Measurements from ENCODE around the gene CLASRP. TPM values are rescaled to one million over a fixed set of nuclear protein-coding genes. Genes with fewer than 3 reads are reported as not detected.
A peak's percentile ranks its signal among the peaks of the same experiment; 100 is the strongest.

The CLASRP gene
- total and polyA plus RNA-seq, 2 of the 8 experiments (the other 6 are each of a cell fraction or from before 2014, with no cell fraction given): 22.3 to 71.7 TPM

GRCh38 chr19:45097776-45098520 lies 59.1 kb downstream of the CLASRP start:
- Histone ChIP-seq H3K56ac (replicated peaks; ENCODE audit: insufficient read length, low read depth, low read length) (no peak overlapping the region), H3K79me2 (ENCODE audit: control insufficient read depth in 1 of 2, insufficient read depth in 2 of 2, low read length in 2 of 2) (peaks cover 38 to 98% of the 10 kb centered on the region in 2 experiments), H3K18ac (ENCODE audit: extremely low read depth, low read length) (no peak overlapping the region), H3K4ac (replicated peaks; ENCODE audit: insufficient read length, low read depth, low read length) (no peak overlapping the region), H3K14ac (ENCODE audit: insufficient read length) (no peak overlapping the region), H4K5ac (ENCODE audit: insufficient read length, low read depth, low read length) (no peak overlapping the region), H2AK5ac (ENCODE audit: low read depth, low read length) (no peak overlapping the region), H2BK20ac (ENCODE audit: low read length) (no peak overlapping the region), H3K4me1 (replicated peaks in 1 of 4; ENCODE audit: control insufficient read depth in 3 of 4, insufficient read depth in 4 of 4, low read length in 3 of 4) (peaks cover 0 to 27% (median 17%) of the 10 kb centered on the region in 4 experiments; a peak in 6 of 7 replicates), H3K23ac (ENCODE audit: insufficient read length) (no peak overlapping the region), H3K9me3 (ENCODE audit: insufficient read depth in 2 of 2, low read depth in 1 of 2, low read length in 1 of 2) (no peaks in the 10 kb centered on the region), H2BK120ac (replicated peaks; ENCODE audit: low read depth, low read length) (no peak overlapping the region), H2BK12ac (ENCODE audit: low read depth, low read length) (no peak overlapping the region), H3K4me2 (ENCODE audit: insufficient read depth in 1 of 2, low read depth in 2 of 2, low read length in 2 of 2) (peak overlapping the region in 1 of 2 experiments; percentile 7; a peak in 1 of 4 replicates), H4K20me1 (replicated peaks in 1 of 2; ENCODE audit: control insufficient read depth in 1 of 2, insufficient read depth in 2 of 2, low read length in 2 of 2) (peaks cover 62 to 78% of the 10 kb centered on the region in 2 experiments), H2BK15ac (ENCODE audit: low read length) (no peak overlapping the region), H4K91ac (replicated peaks; ENCODE audit: insufficient read length, low read length) (no peak overlapping the region), H4K8ac (ENCODE audit: extremely low read depth, insufficient read depth, low read length) (no peak overlapping the region), H2BK5ac (ENCODE audit: low read depth, low read length) (no peak overlapping the region; the same call in 1 of the 2 replicates), H3K23me2 (ENCODE audit: low read depth, low read length) (peaks cover 7% of the 10 kb centered on the region), H3K79me1 (ENCODE audit: low read depth, low read length) (peaks cover 65% of the 10 kb centered on the region), H3K9ac (replicated peaks in 1 of 4; ENCODE audit: extremely low read depth in 1 of 4, low read depth in 3 of 4, low read length in 3 of 4) (no peak overlapping the region), H3K36me3 (ENCODE audit: control insufficient read depth in 2 of 4, insufficient read depth in 4 of 4, low read length in 3 of 4) (no peaks in the 10 kb centered on the region; a peak in 2 of 8 replicates), H2AFZ (ENCODE audit: low read length) (no peak overlapping the region), H3K27ac (ENCODE audit: low read depth, low read length) (no peak overlapping the region), H3K27me3 (replicated peaks in 1 of 4; ENCODE audit: control insufficient read depth in 3 of 4, extremely low read depth in 1 of 4, insufficient read depth in 3 of 4, low read length in 3 of 4) (no peaks in the 10 kb centered on the region), H3K4me3 (ENCODE audit: extremely low read depth in 1 of 4, insufficient read depth in 2 of 4, low read depth in 3 of 4, low read length in 4 of 4) (no peak overlapping the region)
- TF ChIP-seq TAF7 (optimal IDR thresholded peaks at IDR 0.05; ENCODE audit: borderline replicate concordance, low read depth, low read length) (no peak), JUND (IDR thresholded peaks at IDR 0.05; ENCODE audit: low read length) (peak; percentile 59; the same call in 1 of the 2 replicates), NANOG (IDR thresholded peaks at IDR 0.05; ENCODE audit: insufficient read depth, low read depth, low read length, poor library complexity, severe bottlenecking) (no peak), RBBP5 (IDR thresholded peaks at IDR 0.05; ENCODE audit: borderline replicate concordance, low read depth, low read length) (no peak)
- POLR2A ChIA-PET (ENCODE audit: partially characterized antibody): interaction anchor here (0.7 to 8.4 kb wide), 13 partner anchors 7 to 49 kb away, joined by 3 to 70 read pairs (median 4); partner anchors contain the start of genes GEMIN7, PPP1R37 and ZNF296
- FAIRE-seq (no peak), DNase-seq (ENCODE audit: low read depth in 1 of 2, low spot score in 2 of 2) (no peak)
- WGBS, 2 experiments (ENCODE audit: extremely low coverage in 1 of 2, insufficient coverage in 1 of 2, insufficient read length in 1 of 2, insufficient replicate concordance in 2 of 2, low coverage in 1 of 2, low lambda C conversion rate in 2 of 2, missing lambda C conversion rate in 1 of 2): 89% methylated on average over 16 of the region's 16 CpGs; no CpG with 5 or more reads in 1 of the 2 experiments
- CTCF ChIA-PET (ENCODE audit: partially characterized antibody): interaction anchor here (0.9 to 8.3 kb wide), 10 partner anchors 8 to 329 kb away, joined by 3 to 57 read pairs (median 3); no protein-coding TSS in a partner anchor

All from H1 (cell line).